Measurements from ENCODE around the gene ATP1B1.

ATP1B1 gene

GRCh38 chr1:169143984-169144383, 37.5 kb downstream of the ATP1B1 start:
- Histone ChIP-seq H3K27me3 (replicated peaks; ENCODE audit: control insufficient read depth, insufficient read depth, low read length) (no peaks in the 10 kb centered on the region), H3K4me3 (replicated peaks; ENCODE audit: low read depth, low read length) (no peak overlapping the region), H3K36me3 (ENCODE audit: control insufficient read depth, insufficient read depth, low read length) (no peaks in the 10 kb centered on the region)
- TF ChIP-seq CTCF (IDR thresholded peaks at IDR 0.05; ENCODE audit: insufficient read depth, low read length, poor library complexity, severe bottlenecking): no peak
- DNase-seq (ENCODE audit: extremely low read depth, insufficient read length): no peak

GRCh38 chr1:169144941-169145626, 38.6 kb downstream of the ATP1B1 start:
- H3K4me3 ChIP-seq (replicated peaks; ENCODE audit: low read depth, low read length): no peak overlapping the region
- no peaks in the 10 kb centered on the region for H3K27me3 ChIP-seq (replicated peaks; ENCODE audit: control insufficient read depth, insufficient read depth, low read length)
- no peaks in the 10 kb centered on the region for H3K36me3 ChIP-seq (ENCODE audit: control insufficient read depth, insufficient read depth, low read length)
- no peak for TF ChIP-seq CTCF (IDR thresholded peaks at IDR 0.05; ENCODE audit: insufficient read depth, low read length, poor library complexity, severe bottlenecking)
- no peak for DNase-seq (ENCODE audit: extremely low read depth, insufficient read length)

- no peaks in the 10 kb centered on the region for H3K27me3 ChIP-seq (replicated peaks; ENCODE audit: control insufficient read depth, insufficient read depth, low read length)
- no peak overlapping the region for H3K4me3 ChIP-seq (replicated peaks; ENCODE audit: low read depth, low read length)
- TF ChIP-seq CTCF (IDR thresholded peaks at IDR 0.05; ENCODE audit: insufficient read depth, low read length, poor library complexity, severe bottlenecking): no peak
- H3K36me3 ChIP-seq (ENCODE audit: control insufficient read depth, insufficient read depth, low read length): no peaks in the 10 kb centered on the region
- no peak for DNase-seq (ENCODE audit: extremely low read depth, insufficient read length)
Measured at GRCh38 chr1:169146576-169147214, 40.2 kb downstream of the ATP1B1 start.

- DNase-seq (ENCODE audit: extremely low read depth, insufficient read length): no peak
- TF ChIP-seq CTCF (IDR thresholded peaks at IDR 0.05; ENCODE audit: insufficient read depth, low read length, poor library complexity, severe bottlenecking): no peak
- H3K36me3 ChIP-seq (ENCODE audit: control insufficient read depth, insufficient read depth, low read length): no peaks in the 10 kb centered on the region
- H3K4me3 ChIP-seq (replicated peaks; ENCODE audit: low read depth, low read length): no peak overlapping the region
- no peaks in the 10 kb centered on the region for H3K27me3 ChIP-seq (replicated peaks; ENCODE audit: control insufficient read depth, insufficient read depth, low read length)
Measured at GRCh38 chr1:169148472-169149252, 42.2 kb downstream of the ATP1B1 start.

GRCh38 chr1:169149555-169150286, 43.2 kb downstream of the ATP1B1 start:
- DNase-seq (ENCODE audit: extremely low read depth, insufficient read length): no peak
- no peak for TF ChIP-seq CTCF (IDR thresholded peaks at IDR 0.05; ENCODE audit: insufficient read depth, low read length, poor library complexity, severe bottlenecking)
- Histone ChIP-seq H3K27me3 (replicated peaks; ENCODE audit: control insufficient read depth, insufficient read depth, low read length) (no peaks in the 10 kb centered on the region), H3K36me3 (ENCODE audit: control insufficient read depth, insufficient read depth, low read length) (no peaks in the 10 kb centered on the region), H3K4me3 (replicated peaks; ENCODE audit: low read depth, low read length) (no peak overlapping the region)
